ENCODE results near the gene ADAMTSL3.

ADAMTSL3 gene

GRCh38 chr15:83899670-83900069, 245.7 kb downstream of the ADAMTSL3 start:
- Histone ChIP-seq H3K79me2 (ENCODE audit: insufficient read depth, low read depth) (no peaks in the 10 kb centered on the region), H3K4me3 (IDR thresholded peaks at IDR 0.05; ENCODE audit: insufficient read depth, low read depth, low read length) (no peak overlapping the region), H3K4me1 (ENCODE audit: low read depth, poor library complexity, severe bottlenecking) (no peaks in the 10 kb centered on the region), H3K4me2 (no peak overlapping the region), H3K36me3 (ENCODE audit: insufficient read depth) (no peaks in the 10 kb centered on the region), H2AFZ (ENCODE audit: low read depth) (no peak overlapping the region), H4K20me1 (ENCODE audit: insufficient read depth) (no peaks in the 10 kb centered on the region), H3K27me3 (ENCODE audit: insufficient read depth, low read depth) (no peaks in the 10 kb centered on the region), H3K9ac (no peak overlapping the region), H3K27ac (no peak overlapping the region)
- TF ChIP-seq CTCF (conservative IDR thresholded peaks at IDR 0.05; ENCODE audit: low read depth, low read length) = no peak

- Histone ChIP-seq H2AFZ (ENCODE audit: low read depth) (no peak overlapping the region), H3K27me3 (ENCODE audit: insufficient read depth, low read depth) (no peaks in the 10 kb centered on the region), H3K4me3 (IDR thresholded peaks at IDR 0.05; ENCODE audit: insufficient read depth, low read depth, low read length) (no peak overlapping the region), H3K36me3 (ENCODE audit: insufficient read depth) (no peaks in the 10 kb centered on the region), H3K4me2 (no peak overlapping the region), H4K20me1 (ENCODE audit: insufficient read depth) (no peaks in the 10 kb centered on the region), H3K9ac (no peak overlapping the region), H3K27ac (no peak overlapping the region), H3K4me1 (ENCODE audit: low read depth, poor library complexity, severe bottlenecking) (no peaks in the 10 kb centered on the region), H3K79me2 (ENCODE audit: insufficient read depth, low read depth) (no peaks in the 10 kb centered on the region)
- TF ChIP-seq CTCF (conservative IDR thresholded peaks at IDR 0.05; ENCODE audit: low read depth, low read length) = no peak
Observed at GRCh38 chr15:83904107-83905040, 250.5 kb downstream of the ADAMTSL3 start.

GRCh38 chr15:83905556-83906273, 251.8 kb downstream of the ADAMTSL3 start:
- Histone ChIP-seq H3K4me2 (no peak overlapping the region), H3K27ac (no peak overlapping the region), H4K20me1 (ENCODE audit: insufficient read depth) (no peaks in the 10 kb centered on the region), H3K27me3 (ENCODE audit: insufficient read depth, low read depth) (no peaks in the 10 kb centered on the region), H3K4me1 (ENCODE audit: low read depth, poor library complexity, severe bottlenecking) (no peaks in the 10 kb centered on the region), H3K4me3 (IDR thresholded peaks at IDR 0.05; ENCODE audit: insufficient read depth, low read depth, low read length) (no peak overlapping the region), H2AFZ (ENCODE audit: low read depth) (no peak overlapping the region), H3K79me2 (ENCODE audit: insufficient read depth, low read depth) (no peaks in the 10 kb centered on the region), H3K36me3 (ENCODE audit: insufficient read depth) (no peaks in the 10 kb centered on the region), H3K9ac (no peak overlapping the region)
- TF ChIP-seq CTCF (conservative IDR thresholded peaks at IDR 0.05; ENCODE audit: low read depth, low read length) = no peak

- Histone ChIP-seq H3K79me2 (ENCODE audit: insufficient read depth, low read depth) (no peaks in the 10 kb centered on the region), H2AFZ (ENCODE audit: low read depth) (no peak overlapping the region), H3K27me3 (ENCODE audit: insufficient read depth, low read depth) (no peaks in the 10 kb centered on the region), H3K4me3 (IDR thresholded peaks at IDR 0.05; ENCODE audit: insufficient read depth, low read depth, low read length) (no peak overlapping the region), H3K27ac (no peak overlapping the region), H3K9ac (no peak overlapping the region), H3K4me1 (ENCODE audit: low read depth, poor library complexity, severe bottlenecking) (no peaks in the 10 kb centered on the region), H4K20me1 (ENCODE audit: insufficient read depth) (no peaks in the 10 kb centered on the region), H3K4me2 (no peak overlapping the region), H3K36me3 (ENCODE audit: insufficient read depth) (no peaks in the 10 kb centered on the region)
- TF ChIP-seq CTCF (conservative IDR thresholded peaks at IDR 0.05; ENCODE audit: low read depth, low read length) = no peak
Observed at GRCh38 chr15:83911345-83911744, 257.4 kb downstream of the ADAMTSL3 start.

All from KMS-11 (cell line).